ENCODE data around the gene ACTC1. TPM values are rescaled to one million over a fixed set of nuclear protein-coding genes. Genes with fewer than 3 reads are reported as not detected.

The ACTC1 gene
- total RNA-seq, 1 donor from 2014 or later, result 40.5 TPM

DNA sequence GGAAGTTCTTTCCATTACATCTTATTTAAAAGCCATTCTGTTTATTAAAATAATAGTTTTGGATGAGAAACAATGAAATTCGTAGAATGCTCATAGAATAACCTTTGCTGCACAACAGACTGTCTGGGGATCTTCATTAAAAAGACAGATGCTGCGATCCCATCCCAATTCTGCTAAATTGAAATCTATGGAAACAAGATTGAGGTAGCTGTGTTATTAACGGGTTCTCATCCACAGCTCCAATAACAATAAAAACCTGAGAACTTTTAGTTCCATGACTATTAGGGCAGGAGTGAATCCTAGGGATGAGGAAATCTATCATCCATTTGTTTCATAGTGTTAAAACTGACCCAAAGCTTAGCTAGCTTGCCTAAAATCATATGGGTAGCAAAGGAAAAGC, 38.1 kb downstream of the ACTC1 start:
- DNase-seq (ENCODE audit: low spot score), result no peak

DNA sequence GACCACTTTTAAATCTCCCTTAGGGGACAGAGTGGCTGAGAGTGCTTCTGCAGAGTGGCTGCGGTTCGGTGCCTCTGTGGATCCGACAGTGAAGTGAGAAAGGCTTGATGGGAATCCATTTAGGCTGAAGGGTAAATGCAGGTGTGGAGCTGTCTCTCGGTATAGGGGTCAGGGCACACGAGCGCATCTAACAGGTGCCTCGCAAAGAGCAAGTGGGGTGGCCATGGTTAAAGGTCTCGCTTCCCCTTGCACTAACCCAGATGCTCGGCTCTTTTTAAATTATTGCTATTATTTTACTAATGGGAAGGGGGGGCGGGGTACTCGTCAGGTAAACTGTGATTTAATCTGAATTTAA, 40.0 kb downstream of the ACTC1 start:
- DNase-seq (ENCODE audit: low spot score), result no peak

DNA sequence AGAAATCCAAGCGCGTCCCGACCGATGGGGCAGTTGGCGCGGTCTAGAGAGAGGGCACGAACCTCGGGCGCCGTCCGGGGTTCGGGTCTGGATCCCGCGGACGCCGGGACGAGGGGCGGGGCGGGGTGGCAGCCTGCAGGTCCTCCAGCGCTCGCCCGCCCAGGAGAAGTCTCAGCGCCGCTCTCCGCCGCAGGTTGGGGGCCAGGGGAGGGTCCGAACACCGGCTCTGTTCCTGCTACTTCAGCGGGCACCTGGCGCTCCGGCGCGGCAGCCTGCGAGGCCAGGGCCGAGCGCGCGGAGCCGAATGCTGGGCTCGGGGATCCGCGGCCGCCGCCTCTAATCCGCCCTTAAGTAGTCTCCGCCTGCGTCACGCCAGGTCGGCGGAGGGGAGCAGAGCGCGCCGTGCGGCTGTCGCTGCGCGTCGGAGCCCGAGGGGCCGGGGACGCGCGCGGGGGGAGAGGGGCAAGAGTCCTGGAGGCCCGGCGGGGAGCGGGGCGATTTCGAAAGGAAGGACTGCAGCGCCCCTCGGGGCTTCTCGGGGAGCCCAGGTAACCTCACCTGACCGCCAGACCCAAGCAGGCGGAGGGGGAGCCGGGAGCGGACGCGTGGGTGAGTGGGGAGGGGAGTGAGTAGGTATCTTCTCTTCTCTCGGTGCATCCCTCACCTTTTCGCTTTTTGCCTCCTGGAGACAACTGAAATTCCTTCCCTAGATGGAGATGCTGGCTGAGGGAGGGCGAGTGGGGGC, 40.5 kb downstream of the ACTC1 start, which contains the start of gene GJD2:
TSS of gene GJD2 (minus strand) at position 325 of the 745 bp plus-strand sequence. CDS start 510 bp downstream, outside the sequence.
- DNase-seq (ENCODE audit: low spot score), result no peak

DNA sequence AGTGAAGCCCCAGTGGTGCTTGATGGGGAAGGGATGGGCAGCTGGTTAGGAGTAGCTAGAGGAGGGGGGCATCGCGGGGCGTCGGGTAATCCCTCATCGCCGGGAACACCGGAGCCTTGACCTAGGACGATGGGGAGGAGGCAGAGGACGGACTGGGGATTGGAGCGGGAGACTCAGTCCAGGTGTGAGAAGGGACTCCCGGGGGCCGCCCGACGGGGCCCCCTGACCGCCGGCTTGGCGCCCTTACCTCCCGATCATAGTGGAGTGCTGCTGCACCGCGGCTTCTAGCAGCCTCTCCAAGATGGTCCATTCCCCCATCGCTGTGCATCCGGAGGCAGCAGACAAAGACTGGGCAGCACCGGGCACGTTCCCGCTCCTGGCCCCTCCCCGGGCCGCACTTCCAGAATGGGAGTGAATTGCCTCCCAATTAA, 41.2 kb downstream of the ACTC1 start:
- no peak for DNase-seq (ENCODE audit: low spot score)

DNA sequence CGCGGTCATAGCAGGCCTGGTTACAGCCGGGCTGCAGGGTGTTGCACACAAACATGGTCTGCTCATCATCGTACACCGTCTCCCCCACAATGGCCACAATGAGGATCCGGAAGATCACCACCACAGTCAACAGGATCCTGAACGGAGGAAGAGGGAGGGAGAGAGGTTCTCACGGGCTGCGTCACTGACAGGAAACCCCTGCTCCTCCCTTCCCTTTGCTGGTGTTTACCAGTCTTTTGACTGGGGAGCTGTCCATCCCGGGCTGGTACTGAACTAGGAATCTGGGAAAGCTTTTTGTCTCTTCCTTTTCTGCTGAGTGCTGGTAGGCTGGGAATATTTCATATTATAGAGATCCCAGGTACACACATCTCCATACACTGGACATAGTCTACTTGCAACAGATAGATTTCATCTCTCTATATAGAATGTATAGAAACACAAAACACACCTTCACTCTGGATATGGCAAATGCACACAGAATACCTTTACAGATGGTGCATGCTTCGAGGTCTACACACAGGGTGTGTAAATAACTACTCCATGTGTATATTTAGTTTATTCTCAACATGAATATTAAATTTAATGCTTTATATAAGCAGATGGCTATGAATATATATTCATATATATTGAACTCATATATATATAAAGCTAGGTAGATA, 42.0 kb downstream of the ACTC1 start:
- DNase-seq (ENCODE audit: low spot score), result peak; percentile 27

DNA sequence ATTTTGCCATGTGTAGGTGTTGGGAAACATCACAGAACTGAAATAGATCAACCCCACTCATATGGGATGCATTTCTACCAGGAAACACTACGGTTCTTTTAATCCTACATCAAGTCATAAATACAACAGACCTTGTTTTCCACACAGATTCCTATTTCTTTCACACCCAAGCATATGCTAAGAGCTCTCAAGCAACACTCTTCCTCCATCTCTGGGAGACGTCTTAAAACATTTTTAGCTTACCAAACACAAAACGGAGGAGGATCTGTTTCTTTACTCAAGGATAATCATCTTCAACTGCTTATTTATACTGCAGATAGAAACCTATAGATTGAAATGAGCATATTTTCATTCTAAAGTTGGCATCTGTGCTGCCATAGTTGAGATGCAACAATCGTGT, 45.7 kb downstream of the ACTC1 start:
- no peak for DNase-seq (ENCODE audit: low spot score)

Other genes starting within 250 kb of the ACTC1 start
- 47.2 TPM for gene GOLGA8B, start 211.9 kb downstream of the ACTC1 start, total RNA-seq
- 0.20 TPM for gene GJD2, start 40.6 kb downstream of the ACTC1 start, total RNA-seq
- gene AQR, start 174.2 kb upstream of the ACTC1 start, total RNA-seq, result 20.8 TPM
- 26.0 TPM for gene ZNF770, start 192.7 kb upstream of the ACTC1 start, total RNA-seq

Data from mucosa of gallbladder (tissue), 1 donor.